Epithelial cell of esophagus (primary cell): ENCODE results near the gene ABR.

Source experiments
- DNase-seq: peaks from one replicate; pipeline ENCODE4 v3.0.0; 2010; ENCODE audit warnings: low read depth
- H3K4me3 ChIP-seq: 2 replicates; pipeline ENCODE4 v1.5.1; 2011; ENCODE audit warnings: mild to moderate bottlenecking, low read length, control low read depth
- TF ChIP-seq, protein P1 (sequence below): IDR thresholded peaks from 2 replicates; pipeline ENCODE4 v1.5.1; 2011; ENCODE audit warnings: low read depth, mild to moderate bottlenecking, low read length, control low read depth, inconsistent platforms; ENCODE audit not compliant: insufficient read depth; ENCODE audit errors: missing control alignments

The ABR gene

DNA sequence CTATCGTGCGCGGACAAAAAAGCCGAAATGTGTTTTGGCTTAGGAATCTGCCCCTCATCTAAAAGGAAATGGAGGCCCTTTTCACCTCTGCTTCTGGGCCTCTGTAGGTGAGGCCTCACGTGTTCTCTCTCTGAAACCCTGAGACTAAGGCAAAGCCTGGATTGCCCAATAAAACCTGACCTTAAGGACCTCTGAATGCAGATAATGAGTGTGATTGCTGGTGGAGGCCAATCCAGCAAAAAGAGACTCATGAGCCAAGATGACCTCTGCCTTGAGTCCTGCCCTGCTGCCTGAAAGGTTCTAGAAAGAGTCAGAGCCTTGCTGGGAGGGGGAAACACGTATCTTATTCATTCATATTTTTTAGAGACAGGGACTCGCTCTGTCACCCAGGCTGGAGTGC is 44.5 kb upstream of the ABR start:
- TF ChIP-seq, protein P1, sequence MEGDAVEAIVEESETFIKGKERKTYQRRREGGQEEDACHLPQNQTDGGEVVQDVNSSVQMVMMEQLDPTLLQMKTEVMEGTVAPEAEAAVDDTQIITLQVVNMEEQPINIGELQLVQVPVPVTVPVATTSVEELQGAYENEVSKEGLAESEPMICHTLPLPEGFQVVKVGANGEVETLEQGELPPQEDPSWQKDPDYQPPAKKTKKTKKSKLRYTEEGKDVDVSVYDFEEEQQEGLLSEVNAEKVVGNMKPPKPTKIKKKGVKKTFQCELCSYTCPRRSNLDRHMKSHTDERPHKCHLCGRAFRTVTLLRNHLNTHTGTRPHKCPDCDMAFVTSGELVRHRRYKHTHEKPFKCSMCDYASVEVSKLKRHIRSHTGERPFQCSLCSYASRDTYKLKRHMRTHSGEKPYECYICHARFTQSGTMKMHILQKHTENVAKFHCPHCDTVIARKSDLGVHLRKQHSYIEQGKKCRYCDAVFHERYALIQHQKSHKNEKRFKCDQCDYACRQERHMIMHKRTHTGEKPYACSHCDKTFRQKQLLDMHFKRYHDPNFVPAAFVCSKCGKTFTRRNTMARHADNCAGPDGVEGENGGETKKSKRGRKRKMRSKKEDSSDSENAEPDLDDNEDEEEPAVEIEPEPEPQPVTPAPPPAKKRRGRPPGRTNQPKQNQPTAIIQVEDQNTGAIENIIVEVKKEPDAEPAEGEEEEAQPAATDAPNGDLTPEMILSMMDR = no peak
- no peak for DNase-seq
- no peak overlapping the region for H3K4me3 ChIP-seq

GRCh38 chr17:1223662-1224061 is 43.9 kb upstream of the ABR start:
- no peak overlapping the region for H3K4me3 ChIP-seq
- TF ChIP-seq, protein P1 = no peak
- DNase-seq = no peak

DNA sequence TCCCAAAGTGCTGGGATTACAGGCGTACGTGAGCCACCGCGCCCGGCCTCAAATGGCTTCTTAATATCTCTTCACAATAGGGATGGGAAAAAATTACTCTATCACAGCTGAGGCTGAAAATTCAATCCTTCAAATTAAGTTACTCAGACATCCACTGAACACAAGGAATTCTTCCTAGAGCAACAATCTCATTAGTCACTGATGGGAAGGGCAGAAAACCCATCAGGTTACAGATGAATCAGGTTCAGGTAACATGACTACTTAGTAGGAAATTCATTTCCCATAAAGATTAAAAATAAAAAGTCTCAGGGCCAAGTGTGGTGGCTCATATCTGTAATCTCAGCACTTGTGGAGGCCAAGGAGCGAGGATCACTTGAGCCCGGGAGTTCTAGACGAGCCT is 42.5 kb upstream of the ABR start:
- DNase-seq = peak; percentile 81
- TF ChIP-seq, protein P1 = no peak
- H3K4me3 ChIP-seq = no peak overlapping the region

GRCh38 chr17:1221209-1221608 is 41.4 kb upstream of the ABR start:
- TF ChIP-seq, protein P1 = no peak
- no peak overlapping the region for H3K4me3 ChIP-seq
- no peak for DNase-seq

DNA sequence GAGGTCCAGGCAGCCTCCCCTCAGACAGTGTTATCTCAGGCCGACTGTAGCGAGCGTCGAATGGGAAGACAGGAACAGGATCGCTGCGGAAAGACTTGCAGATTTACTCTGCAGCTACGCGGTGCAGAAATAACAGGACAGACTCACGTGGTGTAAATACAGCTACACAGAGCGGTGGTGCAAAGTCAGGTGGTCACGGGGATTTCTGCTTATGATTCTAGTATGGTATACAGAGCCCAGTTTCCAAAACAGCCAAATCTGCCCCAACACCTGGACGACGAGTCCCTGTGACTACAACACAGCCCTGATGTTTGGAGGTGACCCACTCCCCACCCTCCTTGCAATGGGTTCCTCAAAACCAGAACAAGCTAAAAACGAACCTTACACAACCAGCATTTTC is 40.6 kb upstream of the ABR start:
- TF ChIP-seq, protein P1 = no peak
- DNase-seq = no peak
- H3K4me3 ChIP-seq = no peak overlapping the region

DNA sequence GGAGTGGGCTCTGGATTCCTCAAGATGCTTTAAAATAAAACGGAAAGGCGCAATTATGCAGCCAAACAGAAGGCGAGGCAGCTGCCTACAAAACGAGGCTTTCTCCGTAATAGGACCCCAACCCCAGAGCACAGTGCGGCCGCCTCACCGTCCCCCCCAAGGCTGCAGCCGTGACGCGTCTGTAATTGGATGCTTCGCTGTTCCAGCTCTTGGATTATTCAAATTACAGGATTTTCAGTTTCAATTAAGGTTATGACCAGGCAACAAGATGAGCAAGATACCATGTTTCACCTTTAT is 37.3 kb upstream of the ABR start:
- DNase-seq = no peak
- H3K4me3 ChIP-seq = no peak overlapping the region
- TF ChIP-seq, protein P1 = no peak

GRCh38 chr17:1216217-1217088 is 36.7 kb upstream of the ABR start:
- no peak for DNase-seq
- TF ChIP-seq, protein P1 = no peak
- H3K4me3 ChIP-seq = no peak overlapping the region
